Upper lobe of right lung (tissue), 1 donor: Measurements from ENCODE around the gene PAPOLA. TPM values are rescaled to one million over a fixed set of nuclear protein-coding genes. Genes with fewer than 3 reads are reported as not detected.
A peak's percentile ranks its signal among the peaks of the same experiment; 100 is the strongest.

Source experiments
- ATAC-seq: fragments of 200-7000 bp; cut with Tn5 transposase; one replicate; pipeline ENCODE4 v1.9.1; 2020; ENCODE audit warnings: mild to moderate bottlenecking, moderate library complexity
- DNase-seq: peaks from one replicate; pipeline ENCODE4 v3.0.0-alpha.2; 2020
- H3K27ac ChIP-seq: fragments of 200-600 bp; one replicate; pipeline ENCODE4 v1.8.0; 2022
- H3K27me3 ChIP-seq: fragments of 200-600 bp; one replicate; pipeline ENCODE4 v1.8.0; 2022; ENCODE audit warnings: mild to moderate bottlenecking
- H3K36me3 ChIP-seq: fragments of 200-600 bp; one replicate; pipeline ENCODE4 v1.8.0; 2022
- H3K4me1 ChIP-seq: fragments of 200-600 bp; one replicate; pipeline ENCODE4 v1.8.0; 2022
- H3K4me3 ChIP-seq: fragments of 200-600 bp; one replicate; pipeline ENCODE4 v1.8.0; 2022; ENCODE audit warnings: mild to moderate bottlenecking
- H3K9me3 ChIP-seq: fragments of 200-600 bp; one replicate; pipeline ENCODE4 v1.8.0; 2022
- intact Hi-C: fragments of 100-400 bp; cut with DNase I; formaldehyde crosslinking; loops from one replicate; pipeline ENCODE4 v1.11.0; 2022
- total RNA-seq: library from RNA; stranded (reverse); fragmentation: NEBNext Ultra II Directional; extraction: Animal tissue kit (Norgen Biotek cat#: 25700); gene quantifications from one replicate; pipeline ENCODE4 v1.2.1, GENCODE V29; 2021
- TF ChIP-seq, protein P1 (sequence below): fragments of 200-600 bp; IDR thresholded peaks from one replicate; pipeline ENCODE4 v1.8.0; 2022; ENCODE audit warnings: antibody characterized with exemption
- donor health status: DM: no; HTN: yes; CAD: no; lungs with severe emphysema.

Gene PAPOLA
- total RNA-seq, 1 donor from 2014 or later: 153 TPM

DNA sequence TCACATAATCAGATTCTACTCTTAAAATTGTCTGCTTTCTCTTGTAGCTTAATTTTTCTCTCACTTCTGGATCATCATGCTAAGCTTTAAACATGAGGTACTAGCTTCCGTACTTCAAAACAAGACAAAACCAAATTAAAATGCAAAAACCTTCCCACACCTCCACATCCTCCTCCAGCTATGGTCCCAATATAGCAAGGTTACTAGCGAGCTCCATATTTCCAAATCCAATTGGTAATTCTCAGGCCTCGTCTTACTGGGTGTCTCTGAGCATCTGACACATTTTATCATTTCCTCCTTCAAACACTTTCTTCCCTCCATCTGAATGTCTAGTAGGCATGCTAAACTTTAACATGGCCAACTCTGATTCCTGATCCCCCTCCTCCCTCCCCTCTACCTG is 7.9 kb upstream of the PAPOLA start:
- no peak for ATAC-seq
- H3K4me3 ChIP-seq: no peak overlapping the region
- H3K36me3 ChIP-seq: no peaks in the 10 kb centered on the region
- H3K4me1 ChIP-seq: no peaks in the 10 kb centered on the region
- intact Hi-C loops: no loop called here
- no peak overlapping the region for H3K27ac ChIP-seq
- TF ChIP-seq, protein P1, sequence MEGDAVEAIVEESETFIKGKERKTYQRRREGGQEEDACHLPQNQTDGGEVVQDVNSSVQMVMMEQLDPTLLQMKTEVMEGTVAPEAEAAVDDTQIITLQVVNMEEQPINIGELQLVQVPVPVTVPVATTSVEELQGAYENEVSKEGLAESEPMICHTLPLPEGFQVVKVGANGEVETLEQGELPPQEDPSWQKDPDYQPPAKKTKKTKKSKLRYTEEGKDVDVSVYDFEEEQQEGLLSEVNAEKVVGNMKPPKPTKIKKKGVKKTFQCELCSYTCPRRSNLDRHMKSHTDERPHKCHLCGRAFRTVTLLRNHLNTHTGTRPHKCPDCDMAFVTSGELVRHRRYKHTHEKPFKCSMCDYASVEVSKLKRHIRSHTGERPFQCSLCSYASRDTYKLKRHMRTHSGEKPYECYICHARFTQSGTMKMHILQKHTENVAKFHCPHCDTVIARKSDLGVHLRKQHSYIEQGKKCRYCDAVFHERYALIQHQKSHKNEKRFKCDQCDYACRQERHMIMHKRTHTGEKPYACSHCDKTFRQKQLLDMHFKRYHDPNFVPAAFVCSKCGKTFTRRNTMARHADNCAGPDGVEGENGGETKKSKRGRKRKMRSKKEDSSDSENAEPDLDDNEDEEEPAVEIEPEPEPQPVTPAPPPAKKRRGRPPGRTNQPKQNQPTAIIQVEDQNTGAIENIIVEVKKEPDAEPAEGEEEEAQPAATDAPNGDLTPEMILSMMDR: no peak
- no peaks in the 10 kb centered on the region for H3K27me3 ChIP-seq
- DNase-seq: no peak
- no peaks in the 10 kb centered on the region for H3K9me3 ChIP-seq

DNA sequence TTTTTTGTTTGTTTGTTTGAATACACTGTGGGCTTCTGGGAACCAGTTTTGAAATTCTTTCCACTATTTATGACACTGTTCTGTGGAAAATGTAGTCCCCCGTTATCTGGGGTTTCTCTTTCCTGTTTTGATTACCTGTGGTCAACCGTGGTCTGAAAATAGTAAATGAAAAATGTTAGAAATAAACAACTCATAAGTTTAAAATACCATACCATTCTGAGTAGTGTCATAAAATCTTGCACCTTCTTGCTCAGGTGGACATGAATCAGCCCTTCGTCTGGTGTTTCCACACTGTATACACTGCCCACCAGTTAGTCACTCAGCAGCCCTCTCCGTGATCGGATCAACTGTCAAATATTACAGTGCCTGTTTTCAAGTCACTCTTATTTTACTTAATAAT is 5.1 kb upstream of the PAPOLA start:
- Histone ChIP-seq H3K4me3 (no peak overlapping the region), H3K36me3 (no peaks in the 10 kb centered on the region), H3K27me3 (no peaks in the 10 kb centered on the region), H3K9me3 (no peaks in the 10 kb centered on the region), H3K27ac (no peak overlapping the region), H3K4me1 (peaks cover 8% of the 10 kb centered on the region)
- DNase-seq (no peak), ATAC-seq (no peak)
- TF ChIP-seq, protein P1: no peak
- intact Hi-C loops: no loop called here

DNA sequence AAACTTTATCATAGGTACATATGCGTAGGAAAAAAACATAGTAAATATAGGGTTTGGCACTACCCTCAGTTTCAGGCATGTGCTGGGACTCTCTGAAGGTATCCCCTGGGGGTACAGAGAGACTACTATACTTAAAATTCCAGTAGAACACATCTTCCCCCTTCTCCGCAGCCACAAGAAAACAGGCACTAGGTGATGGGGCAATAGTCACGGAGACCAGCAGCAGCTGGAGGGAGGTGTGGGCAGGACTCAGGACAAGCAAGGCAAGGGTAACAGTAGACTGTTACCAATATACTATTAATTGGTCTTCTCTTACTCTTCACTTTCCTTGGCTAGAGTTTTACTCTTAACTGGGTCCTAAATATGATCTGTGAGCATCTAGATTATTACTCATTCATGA is 4.6 kb upstream of the PAPOLA start:
- Histone ChIP-seq H3K4me1 (peaks cover 8% of the 10 kb centered on the region), H3K36me3 (no peaks in the 10 kb centered on the region)
- TF ChIP-seq, protein P1: no peak

DNA sequence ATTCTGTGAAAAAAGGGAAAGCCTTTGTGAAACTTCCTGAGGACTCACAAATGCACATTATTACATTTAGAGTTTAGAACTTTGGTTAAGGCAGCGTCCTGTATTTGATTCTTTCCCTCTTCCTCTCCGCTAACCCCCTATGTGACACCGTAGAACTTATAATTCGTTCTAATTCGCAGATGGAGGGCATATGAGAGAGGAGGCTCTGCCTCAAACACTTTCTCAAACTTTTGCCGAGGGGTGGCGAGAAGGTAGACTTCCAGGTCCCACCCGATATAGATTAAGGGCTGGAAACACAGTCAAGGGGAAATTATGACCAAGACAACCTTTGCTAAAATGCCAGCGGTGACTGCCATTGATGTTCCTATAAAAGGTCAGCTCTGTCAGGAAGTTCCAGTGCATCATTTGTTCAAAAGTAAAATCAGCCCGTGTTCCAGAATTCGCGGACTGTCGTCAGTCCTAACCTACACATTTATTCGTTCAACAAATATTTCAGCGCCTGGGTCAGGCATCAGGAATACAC is 904 bp upstream of the PAPOLA start:
- peak overlapping the region; percentile 90 for H3K4me3 ChIP-seq
- intact Hi-C loops: no loop called here

More for the DNA sequence above, 4.6 kb upstream of the PAPOLA start:
- no peak overlapping the region for H3K4me3 ChIP-seq
- no peak for ATAC-seq
- peak; percentile 47 for DNase-seq
- no peaks in the 10 kb centered on the region for H3K27me3 ChIP-seq
- no peaks in the 10 kb centered on the region for H3K9me3 ChIP-seq
- H3K27ac ChIP-seq: no peak overlapping the region
- intact Hi-C loops: no loop called here

DNA sequence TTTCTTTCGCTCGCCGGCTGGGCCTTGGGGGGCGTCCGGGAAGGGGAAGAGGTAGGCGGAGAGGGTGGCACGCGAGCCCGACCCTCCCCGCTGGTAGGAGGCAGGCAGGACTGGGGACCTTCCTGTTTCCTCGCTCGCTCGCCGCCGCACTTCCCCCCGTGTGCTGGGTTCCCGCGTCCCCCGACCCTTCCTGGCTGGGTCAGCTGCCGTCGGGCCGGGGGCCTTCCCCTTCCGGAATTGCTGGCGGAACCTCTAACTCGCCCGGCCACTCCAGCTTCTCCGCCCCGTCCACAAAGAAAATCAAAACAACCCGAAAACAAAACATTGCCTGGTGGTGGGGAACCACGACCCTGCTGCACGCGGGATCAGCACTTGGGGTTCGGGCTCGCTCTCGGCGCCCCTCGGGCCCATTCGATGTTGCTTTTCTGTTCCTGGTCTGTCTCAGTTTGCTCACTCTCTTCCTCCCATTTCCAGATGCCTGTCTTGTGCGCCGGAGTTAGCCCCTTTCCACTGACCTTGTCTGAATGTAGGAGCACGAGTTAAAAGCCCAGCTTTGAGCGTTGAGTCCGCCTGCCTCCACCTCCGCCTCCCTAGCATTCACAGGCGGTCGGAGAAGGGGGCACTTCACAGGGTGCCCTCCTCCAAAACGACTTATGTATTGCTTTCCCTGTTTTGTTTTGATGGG is 581 bp downstream of the PAPOLA start:
- peak; percentile 85 for DNase-seq
- Histone ChIP-seq H3K4me1 (peaks cover 42% of the 10 kb centered on the region), H3K4me3 (peak overlapping the region; percentile 90), H3K36me3 (no peaks in the 10 kb centered on the region), H3K9me3 (no peaks in the 10 kb centered on the region), H3K27ac (peak overlapping the region; percentile 98), H3K27me3 (no peaks in the 10 kb centered on the region)
- intact Hi-C loops: no loop called here
- peak; percentile 68 for ATAC-seq
- TF ChIP-seq, protein P1: no peak

More for the DNA sequence above, 904 bp upstream of the PAPOLA start:
- ATAC-seq (no peak), DNase-seq (no peak)
- Histone ChIP-seq H3K36me3 (no peaks in the 10 kb centered on the region), H3K4me1 (peaks cover 36% of the 10 kb centered on the region), H3K27me3 (no peaks in the 10 kb centered on the region), H3K9me3 (no peaks in the 10 kb centered on the region), H3K27ac (peak overlapping the region; percentile 98)
- TF ChIP-seq, protein P1: no peak
